ENCODE results near the gene GALK2.

- TF ChIP-seq CTCF (IDR thresholded peaks at IDR 0.05; ENCODE audit: low read length) = no peak
- no peak for TF ChIP-seq EZH2 (IDR thresholded peaks at IDR 0.05; ENCODE audit: borderline replicate concordance, low read length)
Measured at GRCh38 chr15:49185473-49185872, 15.4 kb downstream of the GALK2 start.

All from OCI-LY1 (cell line).